ENCODE results near the gene TRIM28. TPM values are rescaled to one million over a fixed set of nuclear protein-coding genes. Genes with fewer than 3 reads are reported as not detected.

TRIM28 gene
- total RNA-seq, 4 donors from 2014 or later: 164 to 281 (median 196) TPM

DNA sequence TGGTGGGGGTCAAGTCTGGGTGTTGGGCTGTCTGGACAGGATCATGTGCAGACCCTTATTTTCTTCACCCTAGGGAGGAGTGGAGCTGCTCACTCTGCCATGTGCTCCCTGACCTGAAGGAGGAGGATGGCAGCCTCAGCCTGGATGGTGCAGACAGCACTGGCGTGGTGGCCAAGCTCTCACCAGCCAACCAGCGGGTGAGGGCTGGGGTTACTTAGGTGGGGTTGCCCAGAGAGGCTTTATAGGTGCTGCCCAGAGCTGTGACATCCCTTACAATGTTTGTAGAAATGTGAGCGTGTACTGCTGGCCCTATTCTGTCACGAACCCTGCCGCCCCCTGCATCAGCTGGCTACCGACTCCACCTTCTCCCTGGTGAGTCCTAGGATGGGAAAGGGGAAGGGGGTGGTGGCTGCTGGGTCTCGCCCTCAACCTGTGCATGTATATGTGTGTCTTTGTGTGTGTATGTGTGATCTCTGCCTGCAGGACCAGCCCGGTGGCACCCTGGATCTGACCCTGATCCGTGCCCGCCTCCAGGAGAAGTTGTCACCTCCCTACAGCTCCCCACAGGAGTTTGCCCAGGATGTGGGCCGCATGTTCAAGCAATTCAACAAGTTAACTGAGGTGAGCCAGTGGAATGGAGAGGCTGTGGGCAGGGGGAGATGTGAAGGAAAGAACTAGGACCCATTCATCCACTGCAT is 5.9 kb downstream of the TRIM28 start:
- DNase-seq: no peak
- TF ChIP-seq, protein P1, sequence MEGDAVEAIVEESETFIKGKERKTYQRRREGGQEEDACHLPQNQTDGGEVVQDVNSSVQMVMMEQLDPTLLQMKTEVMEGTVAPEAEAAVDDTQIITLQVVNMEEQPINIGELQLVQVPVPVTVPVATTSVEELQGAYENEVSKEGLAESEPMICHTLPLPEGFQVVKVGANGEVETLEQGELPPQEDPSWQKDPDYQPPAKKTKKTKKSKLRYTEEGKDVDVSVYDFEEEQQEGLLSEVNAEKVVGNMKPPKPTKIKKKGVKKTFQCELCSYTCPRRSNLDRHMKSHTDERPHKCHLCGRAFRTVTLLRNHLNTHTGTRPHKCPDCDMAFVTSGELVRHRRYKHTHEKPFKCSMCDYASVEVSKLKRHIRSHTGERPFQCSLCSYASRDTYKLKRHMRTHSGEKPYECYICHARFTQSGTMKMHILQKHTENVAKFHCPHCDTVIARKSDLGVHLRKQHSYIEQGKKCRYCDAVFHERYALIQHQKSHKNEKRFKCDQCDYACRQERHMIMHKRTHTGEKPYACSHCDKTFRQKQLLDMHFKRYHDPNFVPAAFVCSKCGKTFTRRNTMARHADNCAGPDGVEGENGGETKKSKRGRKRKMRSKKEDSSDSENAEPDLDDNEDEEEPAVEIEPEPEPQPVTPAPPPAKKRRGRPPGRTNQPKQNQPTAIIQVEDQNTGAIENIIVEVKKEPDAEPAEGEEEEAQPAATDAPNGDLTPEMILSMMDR (IDR thresholded peaks at IDR 0.05): no peak
- no peak for TF ChIP-seq POLR2A (IDR thresholded peaks at IDR 0.05)
- Histone ChIP-seq H3K4me3 (no peak overlapping the region), H3K4me1 (peaks cover 0 to 31% (median 28%) of the 10 kb centered on the region in 4 donors), H3K27ac (no peak overlapping the region), H3K9me3 (no peaks in the 10 kb centered on the region), H3K36me3 (peaks cover 0 to 62% (median 0%) of the 10 kb centered on the region in 3 donors), H3K27me3 (no peaks in the 10 kb centered on the region)

DNA sequence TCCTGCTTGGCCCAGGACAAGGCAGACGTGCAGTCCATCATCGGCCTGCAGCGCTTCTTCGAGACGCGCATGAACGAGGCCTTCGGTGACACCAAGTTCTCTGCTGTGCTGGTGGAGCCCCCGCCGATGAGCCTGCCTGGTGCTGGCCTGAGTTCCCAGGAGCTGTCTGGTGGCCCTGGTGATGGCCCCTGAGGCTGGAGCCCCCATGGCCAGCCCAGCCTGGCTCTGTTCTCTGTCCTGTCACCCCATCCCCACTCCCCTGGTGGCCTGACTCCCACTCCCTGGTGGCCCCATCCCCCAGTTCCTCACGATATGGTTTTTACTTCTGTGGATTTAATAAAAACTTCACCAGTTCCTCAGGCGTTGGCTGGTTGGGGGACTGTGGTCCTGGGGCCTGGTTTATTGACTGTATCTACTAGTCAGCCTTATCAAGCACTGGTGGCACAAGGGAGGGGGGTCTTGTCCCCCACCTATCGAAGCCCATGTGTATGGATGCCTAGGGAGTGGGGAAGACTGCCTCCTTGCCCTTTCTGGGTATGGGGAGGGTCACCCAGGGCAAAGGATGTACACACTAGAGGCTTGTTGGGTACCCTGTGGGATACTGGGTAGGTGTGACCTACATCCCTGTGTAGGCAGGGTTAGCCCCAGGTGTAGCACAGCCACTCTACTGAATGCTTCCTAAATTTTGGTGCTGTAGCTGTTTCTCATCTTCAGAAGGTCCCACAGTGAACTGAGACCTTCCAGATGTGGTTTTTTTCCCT is 6.7 kb downstream of the TRIM28 start:
- Histone ChIP-seq H3K27me3 (no peaks in the 10 kb centered on the region), H3K4me1 (peaks cover 0 to 31% (median 27%) of the 10 kb centered on the region in 4 donors), H3K9me3 (no peaks in the 10 kb centered on the region), H3K4me3 (no peak overlapping the region), H3K27ac (no peak overlapping the region), H3K36me3 (peaks cover 0 to 63% (median 0%) of the 10 kb centered on the region in 3 donors)
- no peak for DNase-seq
- no peak for TF ChIP-seq POLR2A (IDR thresholded peaks at IDR 0.05)
- TF ChIP-seq, protein P1 (IDR thresholded peaks at IDR 0.05): no peak

DNA sequence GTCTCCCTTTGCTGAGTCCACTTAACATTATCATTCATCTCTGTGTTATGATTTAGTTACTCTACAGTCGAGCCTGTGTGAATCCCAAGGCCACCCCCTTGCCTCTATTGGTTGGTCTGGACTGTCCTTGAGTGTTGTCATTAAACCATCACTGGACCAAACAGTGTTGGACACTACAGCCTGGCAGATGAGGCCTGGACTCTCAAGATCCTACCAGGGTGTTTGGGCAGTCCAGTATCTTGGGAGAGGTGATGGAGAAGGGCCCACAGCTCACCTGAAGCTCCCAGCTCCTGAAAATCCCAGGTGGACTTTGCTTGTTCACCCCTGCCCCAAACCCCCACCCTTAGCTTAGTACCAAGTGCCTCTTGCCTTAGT is 7.2 kb downstream of the TRIM28 start:
- Histone ChIP-seq H3K27ac (no peak overlapping the region), H3K36me3 (peaks cover 0 to 69% (median 0%) of the 10 kb centered on the region in 3 donors), H3K27me3 (no peaks in the 10 kb centered on the region), H3K4me1 (peaks cover 0 to 31% (median 22%) of the 10 kb centered on the region in 4 donors), H3K4me3 (no peak overlapping the region), H3K9me3 (no peaks in the 10 kb centered on the region)
- TF ChIP-seq, protein P1 (IDR thresholded peaks at IDR 0.05): no peak
- TF ChIP-seq POLR2A (IDR thresholded peaks at IDR 0.05): no peak
- DNase-seq: no peak

DNA sequence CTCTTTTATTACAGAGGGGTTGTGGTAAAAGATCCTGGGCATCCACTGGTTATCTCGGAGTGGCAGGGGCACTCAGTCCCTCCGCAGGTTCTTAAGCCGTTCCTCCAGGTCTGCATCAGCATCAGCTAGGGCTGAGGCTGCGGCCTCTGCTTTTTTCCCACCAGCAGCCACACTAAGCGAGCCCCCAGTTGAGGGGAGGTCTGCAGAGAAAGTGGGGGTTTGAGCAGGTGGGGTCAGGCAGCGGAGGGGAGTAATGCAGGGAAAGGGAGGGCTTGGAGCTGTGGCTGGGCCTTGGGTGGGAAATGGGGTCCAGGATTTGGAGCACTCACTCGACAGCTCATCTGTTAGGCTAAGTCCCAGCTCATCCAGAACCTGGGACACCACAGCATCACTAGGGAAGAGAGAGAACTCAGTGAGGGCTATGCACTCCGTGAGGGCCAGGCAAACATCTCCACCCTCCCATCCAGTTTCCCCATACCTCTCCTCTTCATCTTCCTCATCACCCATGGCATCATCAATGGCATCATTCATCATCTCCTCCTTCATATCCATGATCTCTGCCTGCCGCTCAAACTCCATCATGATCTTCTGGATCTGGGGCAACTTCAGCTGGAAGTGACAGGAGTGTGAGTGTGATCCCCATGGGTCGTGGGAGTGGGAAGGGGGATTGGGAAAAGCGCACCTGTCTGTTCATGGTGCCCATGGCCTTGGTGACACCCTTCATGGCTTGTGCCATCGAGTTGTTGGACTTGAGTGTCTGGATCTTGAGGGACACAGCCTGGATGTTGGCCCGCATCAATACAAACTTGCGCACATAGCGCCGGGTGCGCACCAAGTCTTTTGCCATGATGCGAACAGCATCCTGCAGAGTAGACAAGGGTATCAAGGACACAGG is 8.0 kb downstream of the TRIM28 start:
- no peak for DNase-seq
- Histone ChIP-seq H3K4me3 (no peak overlapping the region), H3K36me3 (peaks cover 0 to 76% (median 0%) of the 10 kb centered on the region in 3 donors), H3K27me3 (no peaks in the 10 kb centered on the region), H3K4me1 (peaks cover 0 to 31% (median 18%) of the 10 kb centered on the region in 4 donors), H3K27ac (no peak overlapping the region), H3K9me3 (no peaks in the 10 kb centered on the region)
- TF ChIP-seq POLR2A (IDR thresholded peaks at IDR 0.05): no peak
- TF ChIP-seq, protein P1 (IDR thresholded peaks at IDR 0.05): no peak

DNA sequence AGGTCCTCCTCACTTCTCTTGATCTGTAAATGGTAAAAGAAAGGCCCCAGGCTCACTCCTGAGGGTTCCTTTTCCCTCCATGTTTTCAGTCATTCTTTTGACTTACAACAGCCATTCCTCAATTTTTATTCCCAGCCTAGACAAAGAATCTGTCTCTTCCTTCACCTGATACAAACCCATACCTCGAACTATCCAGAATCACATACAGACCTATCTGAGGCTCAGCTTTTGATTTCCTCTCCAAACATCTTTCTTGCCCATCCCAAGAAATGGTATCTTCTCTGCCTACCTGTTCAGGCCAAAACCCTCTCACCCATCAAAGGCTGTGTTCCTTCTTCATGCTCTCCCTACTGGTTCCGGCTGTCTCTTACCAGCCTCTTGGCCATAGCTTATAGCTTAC is 8.8 kb downstream of the TRIM28 start:
- peaks cover 0 to 71% (median 0%) of the 10 kb centered on the region in 3 donors for H3K36me3 ChIP-seq
- no peaks in the 10 kb centered on the region for H3K9me3 ChIP-seq
- peaks cover 0 to 38% (median 21%) of the 10 kb centered on the region in 4 donors for H3K4me1 ChIP-seq
- TF ChIP-seq, protein P1 (IDR thresholded peaks at IDR 0.05): no peak
- TF ChIP-seq POLR2A (IDR thresholded peaks at IDR 0.05): no peak
- no peak overlapping the region for H3K4me3 ChIP-seq
- no peak for DNase-seq
- no peak overlapping the region for H3K27ac ChIP-seq
- no peaks in the 10 kb centered on the region for H3K27me3 ChIP-seq
